ENCODE results near the gene IFNA1. TPM values are rescaled to one million over a fixed set of nuclear protein-coding genes. Genes with fewer than 3 reads are reported as not detected.

Gene IFNA1
- not detected in 2 replicates for total RNA-seq

DNA sequence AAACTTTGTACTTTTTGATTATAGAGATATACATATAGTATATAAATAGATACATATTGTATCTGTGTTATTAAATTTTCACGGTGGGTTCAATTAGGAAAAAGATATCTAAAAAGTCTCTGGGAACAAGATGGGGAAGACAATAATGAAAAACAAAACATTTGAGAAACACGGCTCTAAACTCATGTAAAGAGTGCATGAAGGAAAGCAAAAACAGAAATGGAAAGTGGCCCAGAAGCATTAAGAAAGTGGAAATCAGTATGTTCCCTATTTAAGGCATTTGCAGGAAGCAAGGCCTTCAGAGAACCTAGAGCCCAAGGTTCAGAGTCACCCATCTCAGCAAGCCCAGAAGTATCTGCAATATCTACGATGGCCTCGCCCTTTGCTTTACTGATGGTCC lies at the start of gene IFNA1:
IFNA1 (plus strand) TSS at position 301 of the 400 bp plus-strand sequence; CDS start at position 370, 69 bp downstream.

GRCh38 chr9:21408817-21409216 lies 31.4 kb upstream of the IFNA1 start, which contains the start of gene IFNA8:
IFNA8 (plus strand) TSS chr9:21409117; CDS start chr9:21409177, 60 bp downstream.

GRCh38 chr9:21482213-21482612 lies 42.0 kb downstream of the IFNA1 start, which contains the start of gene IFNE:
IFNE (minus strand) TSS chr9:21482313; CDS start chr9:21481694, 619 bp downstream.

Other genes starting within 250 kb of the IFNA1 start
- not detected in 2 replicates for gene IFNA7, start 238.2 kb upstream of the IFNA1 start, total RNA-seq
- not detected in 2 replicates for gene IFNA10, start 233.3 kb upstream of the IFNA1 start, total RNA-seq
- gene IFNA16, start 223.1 kb upstream of the IFNA1 start, total RNA-seq: not detected in 2 replicates
- not detected in 2 replicates for gene IFNA17, start 212.2 kb upstream of the IFNA1 start, total RNA-seq
- not detected in 2 replicates for gene IFNA14, start 200.4 kb upstream of the IFNA1 start, total RNA-seq
- gene IFNA5, start 135.1 kb upstream of the IFNA1 start, total RNA-seq: 0.13 TPM in 1 of 2 replicates, not detected in the other
- 50.0 and 56.1 TPM in 2 replicates for gene KLHL9, start 105.0 kb upstream of the IFNA1 start, total RNA-seq
- 0.13 TPM in 1 of 2 replicates, not detected in the other for gene IFNA6, start 89.6 kb upstream of the IFNA1 start, total RNA-seq
- 0.11 TPM in 1 of 2 replicates, not detected in the other for gene IFNA13, start 72.4 kb upstream of the IFNA1 start, total RNA-seq
- 0.11 TPM in 1 of 2 replicates, not detected in the other for gene IFNA2, start 55.0 kb upstream of the IFNA1 start, total RNA-seq
- gene IFNA8, start 31.3 kb upstream of the IFNA1 start, total RNA-seq: not detected in 2 replicates
- 5.1 and 6.8 TPM in 2 replicates for gene IFNE, start 41.9 kb downstream of the IFNA1 start, total RNA-seq

Measured in articular chondrocyte of knee joint (primary cell).